Endothelial cell of umbilical vein (primary cell): ENCODE measurements around the gene UNC13D.
A peak's percentile ranks its signal among the peaks of the same experiment; 100 is the strongest.

Experiments used
- EZH2 ChIP-seq: IDR thresholded peaks from 2 replicates; pipeline ENCODE4 v1.6.1; 2012; ENCODE audit warnings: borderline replicate concordance, low read depth, mild to moderate bottlenecking, moderate library complexity, low read length, inconsistent platforms; ENCODE audit not compliant: severe bottlenecking
- FOS ChIP-seq: IDR thresholded peaks from 2 replicates; pipeline ENCODE4 v1.6.1; 2011; ENCODE audit warnings: mild to moderate bottlenecking, low read length, moderate library complexity, borderline replicate concordance; ENCODE audit not compliant: insufficient read depth
- GATA2 ChIP-seq: IDR thresholded peaks from 2 replicates; pipeline ENCODE4 v1.7.0; 2011; ENCODE audit warnings: low read depth, mild to moderate bottlenecking, moderate library complexity, mixed read lengths, low read length; ENCODE audit not compliant: insufficient read length, insufficient read depth
- JUN ChIP-seq: IDR thresholded peaks from 2 replicates; pipeline ENCODE4 v1.6.1; 2011; ENCODE audit warnings: borderline replicate concordance, low read depth; ENCODE audit not compliant: insufficient read length, insufficient read depth
- MAX ChIP-seq: IDR thresholded peaks from 2 replicates; pipeline ENCODE4 v1.6.1; 2011; ENCODE audit not compliant: insufficient read depth, insufficient read length
- POLR2A ChIP-seq: IDR thresholded peaks from 2 replicates; pipeline ENCODE4 v1.6.1; 2012; ENCODE audit warnings: low read depth, mild to moderate bottlenecking, control low read depth, low read length
- POLR2AphosphoS5 ChIP-seq: IDR thresholded peaks from 2 replicates; pipeline ENCODE4 v1.6.1; 2012; ENCODE audit warnings: low read depth, mild to moderate bottlenecking, control low read depth, low read length, moderate library complexity; ENCODE audit not compliant: insufficient read depth
- TF ChIP-seq, protein P1 (sequence below), 2 donors: IDR thresholded peaks; 1 replicate in 1 of 2; 2 replicates in 1 of 2; pipeline ENCODE4 v1.5.1; 2011; ENCODE audit warnings: low read length in 2 of 2, mild to moderate bottlenecking in 2 of 2, moderate library complexity in 2 of 2, control low read depth in 1 of 2, inconsistent platforms in 1 of 2, low read depth in 1 of 2; ENCODE audit not compliant: insufficient read depth in 1 of 2; ENCODE audit errors: extremely low read depth in 1 of 2

GRCh38 chr17:75779987-75780889 lies 64.0 kb downstream of the UNC13D start:
- TF ChIP-seq POLR2AphosphoS5: no peak
- TF ChIP-seq, protein P1, sequence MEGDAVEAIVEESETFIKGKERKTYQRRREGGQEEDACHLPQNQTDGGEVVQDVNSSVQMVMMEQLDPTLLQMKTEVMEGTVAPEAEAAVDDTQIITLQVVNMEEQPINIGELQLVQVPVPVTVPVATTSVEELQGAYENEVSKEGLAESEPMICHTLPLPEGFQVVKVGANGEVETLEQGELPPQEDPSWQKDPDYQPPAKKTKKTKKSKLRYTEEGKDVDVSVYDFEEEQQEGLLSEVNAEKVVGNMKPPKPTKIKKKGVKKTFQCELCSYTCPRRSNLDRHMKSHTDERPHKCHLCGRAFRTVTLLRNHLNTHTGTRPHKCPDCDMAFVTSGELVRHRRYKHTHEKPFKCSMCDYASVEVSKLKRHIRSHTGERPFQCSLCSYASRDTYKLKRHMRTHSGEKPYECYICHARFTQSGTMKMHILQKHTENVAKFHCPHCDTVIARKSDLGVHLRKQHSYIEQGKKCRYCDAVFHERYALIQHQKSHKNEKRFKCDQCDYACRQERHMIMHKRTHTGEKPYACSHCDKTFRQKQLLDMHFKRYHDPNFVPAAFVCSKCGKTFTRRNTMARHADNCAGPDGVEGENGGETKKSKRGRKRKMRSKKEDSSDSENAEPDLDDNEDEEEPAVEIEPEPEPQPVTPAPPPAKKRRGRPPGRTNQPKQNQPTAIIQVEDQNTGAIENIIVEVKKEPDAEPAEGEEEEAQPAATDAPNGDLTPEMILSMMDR (IDR thresholded peaks at IDR 0.05; ENCODE audit: extremely low read depth in 1 of 2, insufficient read depth in 1 of 2, low read depth in 1 of 2, low read length in 2 of 2): no peak
- no peak for TF ChIP-seq FOS
- peak; percentile 66 for TF ChIP-seq EZH2
- no peak for TF ChIP-seq MAX
- no peak for TF ChIP-seq POLR2A
- TF ChIP-seq JUN: no peak
- no peak for TF ChIP-seq GATA2
